Astrocyte of the cerebellum (primary cell): ENCODE measurements around the gene NEURL2.

Experiments used
- DNase-seq: peaks from one replicate; pipeline ENCODE4 v3.0.0-alpha.2; 2011; ENCODE audit warnings: low read depth
- H3K4me3 ChIP-seq: 2 replicates; pipeline ENCODE4 v1.5.1; 2011; ENCODE audit warnings: mild to moderate bottlenecking, low read depth, low read length, moderate library complexity
- in situ Hi-C: cut with HindIII; loops from 2 replicates; pipeline ENCODE4 v1.10.0; 2017; ENCODE audit warnings: low sequenced_read_pairs
- TF ChIP-seq, protein P1 (sequence below): IDR thresholded peaks from 2 replicates; pipeline ENCODE4 v1.5.1; 2012; ENCODE audit warnings: low read length, low read depth, moderate library complexity, mild to moderate bottlenecking; ENCODE audit errors: missing control alignments

NEURL2 gene

DNA sequence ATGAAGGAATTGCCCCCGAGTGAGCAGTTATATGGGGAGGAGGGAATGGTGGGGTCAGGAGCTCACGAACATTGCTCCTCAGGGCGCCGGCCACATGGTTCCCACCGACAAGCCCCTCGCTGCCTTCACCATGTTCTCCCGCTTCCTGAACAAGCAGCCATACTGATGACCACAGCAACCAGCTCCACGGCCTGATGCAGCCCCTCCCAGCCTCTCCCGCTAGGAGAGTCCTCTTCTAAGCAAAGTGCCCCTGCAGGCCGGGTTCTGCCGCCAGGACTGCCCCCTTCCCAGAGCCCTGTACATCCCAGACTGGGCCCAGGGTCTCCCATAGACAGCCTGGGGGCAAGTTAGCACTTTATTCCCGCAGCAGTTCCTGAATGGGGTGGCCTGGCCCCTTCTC is 7.3 kb upstream of the NEURL2 start:
- H3K4me3 ChIP-seq, result no peak overlapping the region
- DNase-seq, result no peak
- TF ChIP-seq, protein P1, sequence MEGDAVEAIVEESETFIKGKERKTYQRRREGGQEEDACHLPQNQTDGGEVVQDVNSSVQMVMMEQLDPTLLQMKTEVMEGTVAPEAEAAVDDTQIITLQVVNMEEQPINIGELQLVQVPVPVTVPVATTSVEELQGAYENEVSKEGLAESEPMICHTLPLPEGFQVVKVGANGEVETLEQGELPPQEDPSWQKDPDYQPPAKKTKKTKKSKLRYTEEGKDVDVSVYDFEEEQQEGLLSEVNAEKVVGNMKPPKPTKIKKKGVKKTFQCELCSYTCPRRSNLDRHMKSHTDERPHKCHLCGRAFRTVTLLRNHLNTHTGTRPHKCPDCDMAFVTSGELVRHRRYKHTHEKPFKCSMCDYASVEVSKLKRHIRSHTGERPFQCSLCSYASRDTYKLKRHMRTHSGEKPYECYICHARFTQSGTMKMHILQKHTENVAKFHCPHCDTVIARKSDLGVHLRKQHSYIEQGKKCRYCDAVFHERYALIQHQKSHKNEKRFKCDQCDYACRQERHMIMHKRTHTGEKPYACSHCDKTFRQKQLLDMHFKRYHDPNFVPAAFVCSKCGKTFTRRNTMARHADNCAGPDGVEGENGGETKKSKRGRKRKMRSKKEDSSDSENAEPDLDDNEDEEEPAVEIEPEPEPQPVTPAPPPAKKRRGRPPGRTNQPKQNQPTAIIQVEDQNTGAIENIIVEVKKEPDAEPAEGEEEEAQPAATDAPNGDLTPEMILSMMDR, result no peak
- in situ Hi-C loops, result no loop called here

DNA sequence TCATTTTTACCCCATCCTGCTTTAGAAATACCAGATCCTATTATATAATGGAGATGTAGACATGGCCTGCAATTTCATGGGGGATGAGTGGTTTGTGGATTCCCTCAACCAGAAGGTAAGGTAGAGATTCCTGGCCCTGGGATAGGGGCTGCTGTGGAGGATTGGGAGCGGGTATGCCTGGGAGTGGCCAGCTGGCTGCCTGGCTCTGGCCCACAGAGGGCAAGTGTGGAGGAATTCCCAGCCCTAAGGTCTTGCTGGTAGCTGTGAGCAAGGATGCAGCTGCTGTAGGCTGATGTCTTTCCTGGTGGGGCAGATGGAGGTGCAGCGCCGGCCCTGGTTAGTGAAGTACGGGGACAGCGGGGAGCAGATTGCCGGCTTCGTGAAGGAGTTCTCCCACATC is 6.7 kb upstream of the NEURL2 start:
- in situ Hi-C loops, result no loop called here
- TF ChIP-seq, protein P1, result no peak
- DNase-seq, result no peak
- H3K4me3 ChIP-seq, result no peak overlapping the region

DNA sequence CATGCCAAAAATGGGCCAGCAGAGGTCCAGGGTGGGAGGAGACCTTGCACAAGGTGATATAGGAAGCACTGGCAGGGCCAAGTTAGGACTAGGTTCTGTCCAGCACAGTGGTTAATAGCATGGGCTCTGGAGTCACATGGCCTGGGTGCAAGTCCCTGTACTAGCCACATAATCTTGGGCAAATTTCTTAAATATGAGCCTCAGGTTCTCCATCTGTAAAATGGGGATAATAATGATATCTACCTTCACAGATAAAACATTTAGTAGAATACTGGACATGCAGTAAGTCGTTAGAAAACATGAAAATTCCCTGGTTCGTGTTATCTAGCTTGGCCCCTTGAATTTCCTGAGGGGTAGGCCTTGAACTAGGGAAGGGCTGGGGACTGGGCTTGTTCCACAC is 6.3 kb upstream of the NEURL2 start:
- no peak overlapping the region for H3K4me3 ChIP-seq
- no peak for DNase-seq
- in situ Hi-C loops, result no loop called here
- TF ChIP-seq, protein P1, result no peak

DNA sequence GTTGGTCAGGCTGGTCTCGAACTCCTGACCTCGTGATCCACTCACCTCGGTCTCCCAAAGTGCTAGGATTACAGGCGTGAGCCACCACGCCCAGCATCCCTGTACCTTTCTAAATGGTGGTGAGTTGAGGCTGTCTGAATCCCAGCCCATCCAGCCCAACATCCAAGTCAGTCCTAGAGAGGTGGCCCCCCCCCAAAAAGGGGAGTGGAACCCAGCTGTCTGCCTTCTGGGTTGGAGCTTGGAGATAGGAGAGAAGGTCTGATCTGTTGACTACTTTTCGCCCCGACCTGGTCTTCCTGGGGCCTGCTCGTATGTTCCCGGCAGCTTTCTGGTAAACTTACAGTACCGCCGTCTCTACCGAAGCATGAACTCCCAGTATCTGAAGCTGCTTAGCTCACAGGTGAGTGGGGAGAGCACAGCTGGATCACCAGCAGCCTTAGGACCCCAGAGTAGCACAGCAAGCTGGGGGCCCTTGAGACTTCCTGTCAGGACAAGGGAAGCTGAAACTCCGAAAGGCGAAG is 5.7 kb upstream of the NEURL2 start:
- TF ChIP-seq, protein P1, result no peak
- in situ Hi-C loops, result no loop called here
- DNase-seq, result no peak
- H3K4me3 ChIP-seq, result no peak overlapping the region

DNA sequence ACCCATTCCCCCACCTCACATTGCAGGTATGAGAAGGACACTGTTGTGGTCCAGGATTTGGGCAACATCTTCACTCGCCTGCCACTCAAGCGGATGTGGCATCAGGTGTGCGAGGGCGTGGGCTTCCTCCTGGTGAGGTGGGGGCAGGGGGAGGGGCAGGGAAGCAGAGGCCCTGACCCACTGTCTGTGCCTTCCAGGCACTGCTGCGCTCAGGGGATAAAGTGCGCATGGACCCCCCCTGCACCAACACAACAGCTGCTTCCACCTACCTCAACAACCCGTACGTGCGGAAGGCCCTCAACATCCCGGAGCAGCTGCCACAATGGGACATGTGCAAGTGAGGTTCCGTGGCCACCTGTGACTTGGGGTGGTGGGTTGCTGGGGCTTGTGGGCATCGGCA is 3.8 kb upstream of the NEURL2 start:
- no peak for DNase-seq
- TF ChIP-seq, protein P1, result no peak
- H3K4me3 ChIP-seq, result no peak overlapping the region
- in situ Hi-C loops, result no loop called here

DNA sequence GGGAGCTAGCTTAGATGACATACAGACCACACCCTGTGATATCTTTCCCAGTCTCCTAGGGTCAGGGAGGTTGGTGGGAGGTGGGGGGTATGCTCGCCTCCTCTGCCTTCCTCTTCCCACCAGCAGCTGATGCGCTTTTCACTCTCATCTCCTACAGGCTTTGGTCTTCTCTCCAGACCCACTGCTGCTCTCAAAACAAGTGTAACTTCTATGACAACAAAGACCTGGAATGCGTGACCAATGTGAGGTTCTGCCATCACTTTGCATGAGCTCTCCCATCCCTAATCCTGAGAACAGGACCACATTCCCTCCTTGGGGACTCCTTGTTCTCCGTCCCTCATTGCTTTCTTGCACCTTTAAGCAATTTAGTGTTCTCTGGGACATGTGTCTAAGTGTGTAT is 2.8 kb upstream of the NEURL2 start:
- peak; percentile 31 for DNase-seq
- H3K4me3 ChIP-seq, result no peak overlapping the region
- in situ Hi-C loops, result no loop called here
- TF ChIP-seq, protein P1, result no peak

DNA sequence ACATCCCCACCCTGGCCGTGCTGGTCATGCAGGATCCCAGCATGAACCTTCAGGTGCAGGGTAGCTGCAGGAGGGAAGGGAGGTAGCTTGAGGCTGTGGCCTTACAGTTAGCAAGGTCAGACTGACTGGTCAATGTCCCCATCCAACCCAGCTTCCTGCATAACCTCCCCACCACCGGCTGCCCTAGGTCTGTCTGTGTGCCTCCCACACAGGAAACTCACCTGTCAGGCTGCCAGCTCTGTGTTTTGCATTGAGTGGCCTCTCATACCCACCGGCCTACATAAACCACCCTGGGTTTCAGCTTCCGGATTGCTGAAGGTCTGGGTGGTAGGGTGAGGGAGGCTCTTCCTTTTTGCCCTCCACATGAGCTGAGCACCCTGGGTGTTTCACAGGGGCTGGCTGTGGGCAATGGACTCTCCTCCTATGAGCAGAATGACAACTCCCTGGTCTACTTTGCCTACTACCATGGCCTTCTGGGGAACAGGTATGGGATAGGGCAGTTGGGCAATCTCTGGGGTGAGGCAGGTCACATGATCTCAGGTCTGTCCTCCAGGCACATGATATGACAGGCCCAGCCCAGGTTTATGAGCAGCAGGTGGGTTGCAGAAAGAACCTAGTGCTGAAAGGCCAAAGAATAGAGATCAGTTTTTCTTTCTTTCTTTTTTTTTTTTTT is 2.0 kb upstream of the NEURL2 start:
- no peak for DNase-seq
- no peak overlapping the region for H3K4me3 ChIP-seq
- TF ChIP-seq, protein P1, result no peak
- in situ Hi-C loops, result no loop called here
